Uterus (tissue), 2 donors: ENCODE results near the gene TAGLN2.

Source experiments
- CTCF ChIP-seq, 4 experiments: fragments of 200-600 bp in 2 of 4; fragments of 450-650 bp in 2 of 4; sonication (generic) in 2 of 4; IDR thresholded peaks; one replicate each; pipeline ENCODE4 v1.5.1; 2016 to 2019; ENCODE audit warnings: antibody characterized with exemption in 4 of 4, mild to moderate bottlenecking in 2 of 4, moderate library complexity in 1 of 4
- POLR2A ChIP-seq, 2 donors: fragments of 450-650 bp; IDR thresholded peaks; one replicate each; pipeline ENCODE4 v1.6.1; 2016; ENCODE audit warnings: antibody characterized with exemption in 2 of 2, mild to moderate bottlenecking in 1 of 2, moderate library complexity in 1 of 2

GRCh38 chr1:159929155-159930051, 4.1 kb upstream of the TAGLN2 start:
- no peak for TF ChIP-seq POLR2A (IDR thresholded peaks at IDR 0.05)
- no peak for TF ChIP-seq CTCF (IDR thresholded peaks at IDR 0.05)
